HepG2 (cell line): ENCODE data around the gene THUMPD2. TPM values are rescaled to one million over a fixed set of nuclear protein-coding genes. Genes with fewer than 3 reads are reported as not detected.

ENCODE experiments used
- AFF4 ChIP-seq: sonication (generic); formaldehyde crosslinking; IDR thresholded peaks from 2 replicates; pipeline ENCODE4 v1.4.0; 2020; ENCODE audit warnings: missing genetic modification reagents
- TRIM22 ChIP-seq: fragments of 450-650 bp; IDR thresholded peaks from 2 replicates; pipeline ENCODE4 v1.6.1; 2017
- polyA plus RNA-seq, 8 experiments: library from polyadenylated mRNA; depleted of rRNA in 3 of 8; stranded (reverse) in 7 of 8; unstranded in 1 of 8; fragments of >200 nt; fragmentation: Illumina TruSeq in 4 of 8; extraction: Trizol in 4 of 8; gene quantifications; 2 replicates each; pipeline versions ENCODE4 v1.2.1 to v1.2.3, GENCODE V29; 2011 to 2016; ENCODE audit warnings: low read depth in 4 of 8, missing spikeins in 1 of 8, mixed read lengths in 1 of 8; ENCODE audit not compliant: insufficient read depth in 1 of 8
- total RNA-seq, 5 experiments: library from RNA; depleted of rRNA; stranded (reverse); fragments of >200 nt; fragmentation: Illumina TruSeq; extraction: Trizol; gene quantifications; 2 replicates each; pipeline ENCODE4 v1.2.3, GENCODE V29; 2016; ENCODE audit warnings: low read depth in 1 of 5
- TF ChIP-seq, protein P1 (sequence below): sonication (generic); formaldehyde crosslinking; IDR thresholded peaks from 2 replicates; pipeline ENCODE4 v1.4.0; 2020; ENCODE audit warnings: missing genetic modification reagents
- TF ChIP-seq, protein P2 (sequence below): IDR thresholded peaks from 2 replicates; pipeline ENCODE4 v1.6.1; 2016; ENCODE audit warnings: missing compliant biosample characterization, missing genetic modification reagents, borderline replicate concordance

Gene THUMPD2
- total and polyA plus RNA-seq, 2 of the 13 experiments (the other 11 are each of a cell fraction or from before 2014, with no cell fraction given): 11.8 to 15.6 TPM

- TF ChIP-seq AFF4 (CRISPR knock-in tag) (no peak), TRIM22 (no peak)
- TF ChIP-seq, protein P1, sequence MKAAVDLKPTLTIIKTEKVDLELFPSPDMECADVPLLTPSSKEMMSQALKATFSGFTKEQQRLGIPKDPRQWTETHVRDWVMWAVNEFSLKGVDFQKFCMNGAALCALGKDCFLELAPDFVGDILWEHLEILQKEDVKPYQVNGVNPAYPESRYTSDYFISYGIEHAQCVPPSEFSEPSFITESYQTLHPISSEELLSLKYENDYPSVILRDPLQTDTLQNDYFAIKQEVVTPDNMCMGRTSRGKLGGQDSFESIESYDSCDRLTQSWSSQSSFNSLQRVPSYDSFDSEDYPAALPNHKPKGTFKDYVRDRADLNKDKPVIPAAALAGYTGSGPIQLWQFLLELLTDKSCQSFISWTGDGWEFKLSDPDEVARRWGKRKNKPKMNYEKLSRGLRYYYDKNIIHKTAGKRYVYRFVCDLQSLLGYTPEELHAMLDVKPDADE (CRISPR knock-in tag): no peak
- TF ChIP-seq, protein P2, sequence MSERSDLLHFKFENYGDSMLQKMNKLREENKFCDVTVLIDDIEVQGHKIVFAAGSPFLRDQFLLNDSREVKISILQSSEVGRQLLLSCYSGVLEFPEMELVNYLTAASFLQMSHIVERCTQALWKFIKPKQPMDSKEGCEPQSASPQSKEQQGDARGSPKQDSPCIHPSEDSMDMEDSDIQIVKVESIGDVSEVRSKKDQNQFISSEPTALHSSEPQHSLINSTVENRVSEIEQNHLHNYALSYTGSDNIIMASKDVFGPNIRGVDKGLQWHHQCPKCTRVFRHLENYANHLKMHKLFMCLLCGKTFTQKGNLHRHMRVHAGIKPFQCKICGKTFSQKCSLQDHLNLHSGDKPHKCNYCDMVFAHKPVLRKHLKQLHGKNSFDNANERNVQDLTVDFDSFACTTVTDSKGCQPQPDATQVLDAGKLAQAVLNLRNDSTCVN: no peak
Measured at GRCh38 chr2:39697454-39697853, 81.6 kb downstream of the THUMPD2 start (continued).
